Fibroblast of mammary gland (primary cell): ENCODE data around the gene DARS2.

Source experiments
- DNase-seq: peaks from one replicate; pipeline ENCODE4 v3.0.0-alpha.2; 2010; ENCODE audit warnings: low read depth
- H3K4me3 ChIP-seq: 2 replicates; pipeline ENCODE4 v1.5.1; 2011; ENCODE audit warnings: low read depth, mild to moderate bottlenecking, low read length, moderate library complexity; ENCODE audit not compliant: control insufficient read depth
- TF ChIP-seq, protein P1 (sequence below): conservative IDR thresholded peaks from 2 replicates; pipeline ENCODE4 v1.5.1; 2011; ENCODE audit warnings: low read depth, low read length, inconsistent platforms; ENCODE audit not compliant: control insufficient read depth, insufficient read depth

The DARS2 gene

DNA sequence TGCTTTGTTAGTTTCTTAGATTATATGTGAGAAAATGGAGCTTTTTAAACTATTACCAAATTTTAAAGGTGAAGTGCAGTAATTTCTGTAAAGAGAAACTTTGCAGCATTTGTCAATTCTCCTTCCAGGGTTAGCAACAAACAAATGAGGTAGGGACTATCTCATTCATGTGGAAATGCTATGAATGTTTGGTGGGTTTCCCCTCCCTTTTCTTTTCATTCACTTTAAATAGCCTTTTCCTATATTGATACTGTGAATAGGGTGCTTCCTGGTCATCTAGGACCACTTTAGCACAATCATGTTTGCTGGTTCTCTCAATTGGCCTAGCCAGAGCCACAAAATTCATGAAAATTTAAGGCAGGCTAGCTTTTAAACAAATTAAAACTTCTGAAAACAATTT is 64.3 kb downstream of the DARS2 start:
- no peak for DNase-seq
- TF ChIP-seq, protein P1, sequence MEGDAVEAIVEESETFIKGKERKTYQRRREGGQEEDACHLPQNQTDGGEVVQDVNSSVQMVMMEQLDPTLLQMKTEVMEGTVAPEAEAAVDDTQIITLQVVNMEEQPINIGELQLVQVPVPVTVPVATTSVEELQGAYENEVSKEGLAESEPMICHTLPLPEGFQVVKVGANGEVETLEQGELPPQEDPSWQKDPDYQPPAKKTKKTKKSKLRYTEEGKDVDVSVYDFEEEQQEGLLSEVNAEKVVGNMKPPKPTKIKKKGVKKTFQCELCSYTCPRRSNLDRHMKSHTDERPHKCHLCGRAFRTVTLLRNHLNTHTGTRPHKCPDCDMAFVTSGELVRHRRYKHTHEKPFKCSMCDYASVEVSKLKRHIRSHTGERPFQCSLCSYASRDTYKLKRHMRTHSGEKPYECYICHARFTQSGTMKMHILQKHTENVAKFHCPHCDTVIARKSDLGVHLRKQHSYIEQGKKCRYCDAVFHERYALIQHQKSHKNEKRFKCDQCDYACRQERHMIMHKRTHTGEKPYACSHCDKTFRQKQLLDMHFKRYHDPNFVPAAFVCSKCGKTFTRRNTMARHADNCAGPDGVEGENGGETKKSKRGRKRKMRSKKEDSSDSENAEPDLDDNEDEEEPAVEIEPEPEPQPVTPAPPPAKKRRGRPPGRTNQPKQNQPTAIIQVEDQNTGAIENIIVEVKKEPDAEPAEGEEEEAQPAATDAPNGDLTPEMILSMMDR, result no peak
- H3K4me3 ChIP-seq, result no peak overlapping the region

DNA sequence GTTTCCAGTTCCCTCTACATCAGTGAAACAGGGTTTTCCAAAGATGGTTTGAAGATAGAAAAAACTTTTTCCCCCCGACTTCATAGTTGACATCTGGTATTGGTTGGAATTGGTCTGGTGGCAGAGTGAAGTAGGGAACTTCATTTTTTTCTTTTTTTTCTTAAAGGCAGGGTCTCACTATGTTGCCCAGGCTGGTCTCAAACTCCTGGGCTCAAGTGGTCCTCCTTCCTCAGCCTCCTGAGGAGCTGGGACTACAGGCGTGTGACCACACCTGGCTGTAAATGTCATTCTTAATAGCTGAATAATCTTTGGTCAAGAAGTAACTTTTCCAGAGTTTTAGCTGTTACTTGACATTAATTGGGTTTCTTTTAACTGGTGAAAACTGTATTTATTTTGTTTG is 65.4 kb downstream of the DARS2 start:
- H3K4me3 ChIP-seq, result no peak overlapping the region
- TF ChIP-seq, protein P1, result no peak
- no peak for DNase-seq

DNA sequence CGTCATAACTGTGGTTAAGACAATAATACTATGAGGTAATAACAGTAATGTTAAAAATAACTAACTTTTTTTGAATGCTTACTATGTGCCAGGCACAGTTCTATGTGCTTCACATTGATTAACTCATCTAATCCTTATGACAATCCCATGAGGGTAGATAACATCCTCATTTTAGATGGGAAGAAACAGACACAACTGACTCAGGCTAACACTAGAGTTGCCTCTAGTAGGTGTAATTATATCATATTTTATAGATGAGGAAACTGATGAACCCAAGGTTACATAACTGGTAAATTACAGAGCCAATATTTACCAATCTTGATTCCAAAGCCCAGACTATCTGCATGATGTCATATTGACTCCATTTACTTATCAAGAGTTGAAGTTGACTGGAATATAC is 69.1 kb downstream of the DARS2 start:
- DNase-seq, result no peak
- H3K4me3 ChIP-seq, result no peak overlapping the region
- TF ChIP-seq, protein P1, result no peak

DNA sequence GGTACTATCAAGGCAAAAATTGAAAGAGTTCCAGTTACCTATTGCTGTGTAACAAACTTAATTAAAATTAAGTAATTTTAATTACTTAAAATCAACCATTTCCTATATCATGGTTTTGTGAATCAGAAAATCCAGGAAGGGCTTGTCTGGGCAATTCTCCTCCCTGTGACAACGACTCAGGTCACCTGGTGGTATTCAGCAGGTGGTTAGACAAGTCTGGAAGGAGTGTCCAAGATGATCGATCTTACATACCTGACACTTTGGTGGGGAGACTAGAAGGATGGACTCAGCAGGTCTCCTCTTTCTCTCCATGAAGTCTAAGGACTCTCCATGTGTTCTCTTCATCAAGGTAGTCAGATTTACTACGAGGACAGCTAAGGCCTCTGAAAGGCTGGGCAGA is 69.7 kb downstream of the DARS2 start:
- H3K4me3 ChIP-seq, result no peak overlapping the region
- no peak for DNase-seq
- TF ChIP-seq, protein P1, result no peak

DNA sequence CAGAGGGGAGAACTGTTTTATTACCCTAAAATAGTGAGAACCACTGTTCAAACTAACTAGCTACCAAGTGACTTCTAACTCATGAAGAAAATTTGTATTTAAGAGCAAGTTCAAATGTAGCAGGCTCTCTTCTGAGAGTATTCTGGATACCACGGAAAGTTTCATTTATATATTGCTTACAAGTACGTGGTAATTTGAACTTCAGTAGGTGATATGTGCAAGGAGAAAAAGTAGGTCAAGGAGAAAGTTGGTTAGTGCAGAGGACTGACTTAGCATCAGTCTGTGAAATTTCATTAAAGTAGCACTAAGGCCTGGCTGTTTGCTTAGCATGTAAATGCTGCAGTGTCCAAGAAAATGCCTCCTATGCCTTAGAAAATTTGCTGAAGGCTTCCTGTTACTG is 76.0 kb downstream of the DARS2 start:
- H3K4me3 ChIP-seq, result no peak overlapping the region
- TF ChIP-seq, protein P1, result no peak

DNA sequence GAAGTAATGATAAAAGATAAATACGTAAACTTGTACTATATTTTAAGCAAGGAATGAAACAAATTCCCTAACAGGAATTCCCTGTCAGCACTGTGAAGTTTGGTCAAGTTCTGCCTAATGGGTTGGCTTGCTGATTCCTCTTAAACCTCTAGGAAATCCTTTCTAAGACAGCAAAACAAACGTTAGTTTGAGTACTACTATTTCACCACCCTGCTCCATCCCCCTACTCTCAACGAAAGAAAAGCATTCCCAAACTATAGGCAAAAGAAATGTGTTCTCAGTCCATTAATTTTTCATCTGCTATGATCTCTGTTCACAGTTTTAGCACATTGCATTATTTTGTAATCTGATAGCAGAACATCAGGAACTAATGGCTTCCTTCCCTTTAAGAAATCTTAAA is 76.5 kb downstream of the DARS2 start:
- no peak for DNase-seq
- TF ChIP-seq, protein P1, result no peak
- H3K4me3 ChIP-seq, result no peak overlapping the region

More for the DNA sequence above, 76.0 kb downstream of the DARS2 start:
- no peak for DNase-seq
